Activated CD8-positive, alpha-beta memory T cell treated with anti-CD3 and anti-CD28 coated beads for 1 hour (primary cell): ENCODE data around the gene TJP3.

Experiments used
- DNase-seq, 2 donors: peaks; one replicate each; pipeline ENCODE4 v3.0.0-alpha.2; 2020; ENCODE audit warnings: low read depth in 1 of 2; ENCODE audit errors: extremely low read depth in 1 of 2

TJP3 gene

GRCh38 chr19:3783660-3784584 is 75.7 kb downstream of the TJP3 start:
- DNase-seq: no peak

DNA sequence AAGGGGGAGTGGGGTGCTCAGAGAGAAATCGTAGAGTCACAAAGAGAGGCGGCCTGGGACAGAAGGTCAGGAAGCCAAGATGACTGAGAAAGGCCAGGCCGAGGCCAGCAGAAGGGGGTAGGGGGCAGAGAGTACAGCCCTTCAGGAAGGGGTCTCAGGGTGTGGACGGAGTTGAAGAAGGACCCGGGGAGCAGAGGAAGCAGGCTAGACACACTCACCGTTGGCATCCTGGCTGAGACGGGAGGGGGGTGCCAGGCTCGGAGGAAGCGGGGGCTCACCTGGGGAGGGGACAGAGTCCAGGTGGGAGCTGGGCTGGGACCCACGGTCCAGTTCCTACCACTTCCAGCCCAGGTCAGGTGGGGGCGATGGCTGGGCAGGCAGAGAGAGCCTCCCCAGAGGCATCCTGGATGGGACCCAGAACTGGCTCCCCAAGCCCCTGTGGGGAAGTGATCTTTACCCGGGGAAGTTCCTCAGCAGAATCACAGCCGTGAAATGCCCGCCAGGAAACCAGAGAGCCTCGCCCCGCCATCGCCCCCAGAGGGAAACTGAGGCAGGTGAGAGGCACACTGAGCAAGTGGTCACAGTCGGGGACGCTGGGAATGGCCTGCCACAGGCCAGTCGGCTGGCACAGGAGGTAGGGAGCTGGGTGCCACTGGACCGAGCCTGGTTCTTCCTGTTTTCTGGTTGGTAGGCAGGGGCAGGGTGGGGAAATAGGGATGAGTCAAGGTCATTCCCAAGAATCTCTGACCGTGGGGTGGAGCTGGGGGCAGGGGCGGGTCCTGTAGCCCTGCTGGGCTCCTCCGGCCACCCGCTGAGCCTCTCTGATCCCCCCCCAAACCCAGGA is 76.6 kb downstream of the TJP3 start:
- DNase-seq: no peak

- no peak for DNase-seq
Observed at GRCh38 chr19:3785451-3785937, 77.3 kb downstream of the TJP3 start.

DNA sequence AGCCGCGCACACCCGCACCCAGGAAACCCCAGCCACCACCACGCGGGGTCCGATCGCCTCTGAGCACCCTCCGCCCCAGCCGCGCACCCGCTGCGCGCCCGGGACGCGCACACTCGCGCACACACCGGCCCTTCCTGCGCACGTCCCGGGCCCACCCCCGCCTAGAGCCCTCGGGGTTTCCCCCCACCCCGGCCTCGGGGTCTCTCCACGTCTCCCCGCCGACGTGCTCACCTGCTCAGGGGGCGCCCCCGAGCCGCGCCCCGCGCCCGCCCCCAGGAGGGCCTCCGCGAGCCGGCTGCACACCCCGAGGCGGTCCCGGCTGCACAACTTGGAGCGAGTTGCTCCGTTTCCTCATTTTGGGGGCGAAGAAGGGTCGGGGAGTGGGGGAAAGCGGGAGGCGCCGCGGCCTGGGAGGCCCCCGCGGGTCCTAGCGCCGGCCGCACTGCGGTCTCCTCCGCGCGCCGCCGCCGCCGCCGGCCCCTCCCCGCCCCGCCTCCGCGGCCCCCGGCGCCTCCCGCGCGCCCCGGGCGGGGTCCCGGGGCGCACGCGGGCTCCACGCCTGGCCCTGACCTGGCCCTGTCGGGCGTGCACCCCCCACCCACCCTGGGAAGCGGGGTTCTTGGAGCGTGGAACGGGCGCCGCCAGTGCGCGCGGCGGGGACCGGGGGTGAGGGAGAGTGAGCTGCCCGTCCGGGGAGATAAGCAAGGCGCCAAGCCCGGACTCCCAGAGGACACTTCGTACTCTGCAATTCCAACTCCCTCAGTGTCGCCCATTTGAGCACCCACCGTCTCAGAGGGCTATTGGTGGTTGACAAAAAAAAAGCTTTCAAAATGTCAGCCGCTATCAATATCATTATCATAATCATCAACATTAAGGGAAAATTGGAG is 78.0 kb downstream of the TJP3 start, which contains the start of gene MATK:
Gene MATK (minus strand): TSS at position 444 of the 887 bp plus-strand sequence. CDS start 1,246 bp downstream, outside the sequence.
- DNase-seq: no peak

DNA sequence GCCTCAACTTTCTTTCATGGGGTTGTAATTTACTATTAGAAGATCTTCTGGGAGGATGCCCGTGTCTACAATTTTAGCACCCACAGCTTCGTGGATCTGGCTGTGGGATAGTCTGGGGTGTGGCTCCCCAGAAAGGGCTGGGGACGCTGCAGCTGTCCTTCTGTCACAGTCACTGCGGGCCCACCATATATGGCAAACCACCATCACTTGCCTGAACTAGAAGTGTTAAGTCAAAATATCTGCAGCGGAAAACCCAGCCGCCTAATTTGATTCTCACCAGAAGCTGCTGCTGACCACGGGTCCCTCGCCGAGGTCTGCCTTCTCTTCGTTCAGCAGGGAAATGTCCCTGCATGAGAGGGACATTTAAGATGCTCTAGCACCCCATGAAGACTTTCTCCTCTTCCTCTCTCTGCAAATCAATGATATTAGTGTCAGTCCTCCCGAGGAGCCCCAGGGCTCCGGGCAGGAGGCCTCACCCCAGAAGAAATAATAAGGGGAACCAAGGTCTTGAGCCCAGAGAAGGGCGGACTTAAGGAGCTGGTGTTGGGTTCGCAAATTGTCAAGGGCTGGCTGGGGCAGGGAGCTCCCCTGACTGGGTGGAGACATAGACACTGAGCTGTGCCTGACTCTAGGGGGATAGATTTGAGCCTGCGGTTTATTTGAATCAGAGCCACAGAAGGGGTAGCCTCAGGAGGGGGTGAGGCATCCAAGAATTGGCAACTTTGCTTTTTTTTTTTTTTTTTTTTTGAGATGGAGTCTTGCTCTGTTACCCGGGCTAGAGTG is 81.0 kb downstream of the TJP3 start:
- DNase-seq: no peak

DNA sequence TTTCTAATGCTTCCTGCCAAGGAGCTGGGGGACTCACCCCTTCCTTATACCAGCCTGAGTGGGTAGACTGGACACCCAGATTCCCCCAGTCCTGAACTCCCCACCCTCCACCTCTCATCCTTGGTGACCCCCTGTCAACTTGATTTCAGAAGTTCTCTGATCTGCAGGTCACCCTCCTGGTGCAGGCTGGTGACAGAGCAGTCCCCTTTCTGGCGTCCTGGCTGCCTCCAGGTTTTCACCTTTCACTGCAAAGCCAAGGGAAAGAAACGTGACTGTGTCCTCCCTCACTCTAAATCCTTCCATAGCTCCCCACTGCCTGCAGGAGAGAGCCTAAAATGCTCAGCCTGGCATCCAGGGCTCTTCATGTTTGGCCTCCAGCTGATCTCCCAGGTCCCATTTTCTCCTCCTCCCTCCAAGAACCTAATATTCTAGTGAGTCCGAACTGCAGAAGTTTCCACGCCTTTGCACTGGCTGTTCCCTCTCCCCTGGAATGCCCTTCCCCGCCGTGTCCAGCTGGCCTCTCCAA is 82.1 kb downstream of the TJP3 start:
- no peak for DNase-seq

- DNase-seq: no peak
Observed at GRCh38 chr19:3790941-3791340, 82.8 kb downstream of the TJP3 start.

- DNase-seq: no peak
Observed at GRCh38 chr19:3792114-3792513, 83.9 kb downstream of the TJP3 start.

GRCh38 chr19:3793799-3794198 is 85.6 kb downstream of the TJP3 start:
- DNase-seq: no peak

- DNase-seq: no peak
Observed at GRCh38 chr19:3796358-3796757, 88.2 kb downstream of the TJP3 start.

GRCh38 chr19:3798137-3798536 is 90.0 kb downstream of the TJP3 start:
- no peak for DNase-seq
